Neural crest cell (in vitro differentiated cells): ENCODE data around the gene TRPC4AP. TPM values are rescaled to one million over a fixed set of nuclear protein-coding genes. Genes with fewer than 3 reads are reported as not detected.
A peak's percentile ranks its signal among the peaks of the same experiment; 100 is the strongest.

Experiments used
- DNase-seq: peaks from one replicate; pipeline ENCODE4 v3.0.0; 2021; ENCODE audit warnings: low read depth, mixed read lengths, low spot score
- H3K27ac Mint-ChIP-seq: one replicate; pipeline ENCODE4 v1.8.0; 2021; ENCODE audit warnings: mild to moderate bottlenecking, mixed read lengths; ENCODE audit not compliant: unreplicated experiment
- H3K27me3 Mint-ChIP-seq: 2 replicates; pipeline ENCODE4 v1.8.0; 2021; ENCODE audit warnings: low read depth, mild to moderate bottlenecking, mixed read lengths
- H3K36me3 Mint-ChIP-seq: 2 replicates; pipeline ENCODE4 v1.8.0; 2021; ENCODE audit warnings: low read depth, mild to moderate bottlenecking, mixed read lengths
- H3K4me1 Mint-ChIP-seq: 2 replicates; pipeline ENCODE4 v1.8.0; 2021; ENCODE audit warnings: mixed read lengths
- H3K4me3 Mint-ChIP-seq: one replicate; pipeline ENCODE4 v1.8.0; 2021; ENCODE audit warnings: mild to moderate bottlenecking, mixed read lengths
- H3K9me3 Mint-ChIP-seq: 2 replicates; pipeline ENCODE4 v1.8.0; 2021; ENCODE audit warnings: mixed read lengths
- total RNA-seq: library from RNA; stranded (reverse); gene quantifications from 2 replicates; pipeline ENCODE4 v1.2.1, GENCODE V29; 2021
- TF ChIP-seq, protein P1 (sequence below): fragments of 200-600 bp; sonication (generic); conservative IDR thresholded peaks from 2 replicates; pipeline ENCODE4 v1.5.0; 2021; ENCODE audit warnings: antibody characterized with exemption, mild to moderate bottlenecking

TRPC4AP gene
- total RNA-seq, 1 donor from 2014 or later: 96.2 TPM

DNA sequence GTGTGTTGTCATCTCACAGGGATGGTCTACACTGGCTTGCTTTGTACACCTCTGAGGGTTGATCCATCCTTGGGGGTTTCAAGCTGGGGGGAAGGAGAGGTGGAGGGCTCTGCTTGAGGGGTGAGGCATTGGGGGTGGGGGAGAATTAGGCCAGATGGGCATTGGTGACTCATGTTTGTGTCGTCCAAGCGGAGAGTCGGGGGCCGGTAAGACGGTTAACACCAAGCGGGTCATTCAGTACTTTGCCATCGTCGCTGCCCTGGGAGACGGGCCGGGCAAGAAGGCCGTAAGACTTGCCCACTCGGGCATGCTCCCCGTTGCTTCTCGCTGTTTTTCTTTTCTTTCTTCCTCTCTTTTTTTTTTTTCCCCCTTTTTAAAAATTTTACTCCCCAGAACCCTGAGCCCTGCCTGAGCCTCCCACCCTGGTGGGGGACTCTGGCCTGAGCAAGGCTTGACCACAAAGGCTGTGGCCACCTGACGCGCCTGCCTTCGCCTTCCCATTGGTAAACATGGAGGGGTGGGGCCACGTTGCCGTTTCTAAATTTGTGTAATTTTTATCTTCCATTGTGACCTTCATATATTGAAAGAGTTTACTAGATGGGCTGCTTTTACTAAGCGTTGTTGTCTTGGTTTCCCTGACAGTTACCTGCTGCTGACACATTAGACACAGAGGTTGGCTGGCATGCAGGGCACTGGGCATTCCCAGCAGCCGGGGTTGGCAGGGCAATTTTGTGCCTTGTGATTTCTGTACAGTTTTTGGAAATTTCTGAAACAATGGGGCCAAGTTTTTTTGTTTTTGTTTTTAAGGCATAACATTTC, 110.1 kb downstream of the TRPC4AP start:
- H3K4me1 Mint-ChIP-seq: peaks cover 16% of the 10 kb centered on the region
- H3K27me3 Mint-ChIP-seq: peaks cover 32% of the 10 kb centered on the region
- TF ChIP-seq, protein P1, sequence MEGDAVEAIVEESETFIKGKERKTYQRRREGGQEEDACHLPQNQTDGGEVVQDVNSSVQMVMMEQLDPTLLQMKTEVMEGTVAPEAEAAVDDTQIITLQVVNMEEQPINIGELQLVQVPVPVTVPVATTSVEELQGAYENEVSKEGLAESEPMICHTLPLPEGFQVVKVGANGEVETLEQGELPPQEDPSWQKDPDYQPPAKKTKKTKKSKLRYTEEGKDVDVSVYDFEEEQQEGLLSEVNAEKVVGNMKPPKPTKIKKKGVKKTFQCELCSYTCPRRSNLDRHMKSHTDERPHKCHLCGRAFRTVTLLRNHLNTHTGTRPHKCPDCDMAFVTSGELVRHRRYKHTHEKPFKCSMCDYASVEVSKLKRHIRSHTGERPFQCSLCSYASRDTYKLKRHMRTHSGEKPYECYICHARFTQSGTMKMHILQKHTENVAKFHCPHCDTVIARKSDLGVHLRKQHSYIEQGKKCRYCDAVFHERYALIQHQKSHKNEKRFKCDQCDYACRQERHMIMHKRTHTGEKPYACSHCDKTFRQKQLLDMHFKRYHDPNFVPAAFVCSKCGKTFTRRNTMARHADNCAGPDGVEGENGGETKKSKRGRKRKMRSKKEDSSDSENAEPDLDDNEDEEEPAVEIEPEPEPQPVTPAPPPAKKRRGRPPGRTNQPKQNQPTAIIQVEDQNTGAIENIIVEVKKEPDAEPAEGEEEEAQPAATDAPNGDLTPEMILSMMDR: no peak
- no peak for DNase-seq
- no peaks in the 10 kb centered on the region for H3K9me3 Mint-ChIP-seq
- H3K36me3 Mint-ChIP-seq: no peaks in the 10 kb centered on the region
- H3K27ac Mint-ChIP-seq: no peak overlapping the region
- H3K4me3 Mint-ChIP-seq: no peak overlapping the region

DNA sequence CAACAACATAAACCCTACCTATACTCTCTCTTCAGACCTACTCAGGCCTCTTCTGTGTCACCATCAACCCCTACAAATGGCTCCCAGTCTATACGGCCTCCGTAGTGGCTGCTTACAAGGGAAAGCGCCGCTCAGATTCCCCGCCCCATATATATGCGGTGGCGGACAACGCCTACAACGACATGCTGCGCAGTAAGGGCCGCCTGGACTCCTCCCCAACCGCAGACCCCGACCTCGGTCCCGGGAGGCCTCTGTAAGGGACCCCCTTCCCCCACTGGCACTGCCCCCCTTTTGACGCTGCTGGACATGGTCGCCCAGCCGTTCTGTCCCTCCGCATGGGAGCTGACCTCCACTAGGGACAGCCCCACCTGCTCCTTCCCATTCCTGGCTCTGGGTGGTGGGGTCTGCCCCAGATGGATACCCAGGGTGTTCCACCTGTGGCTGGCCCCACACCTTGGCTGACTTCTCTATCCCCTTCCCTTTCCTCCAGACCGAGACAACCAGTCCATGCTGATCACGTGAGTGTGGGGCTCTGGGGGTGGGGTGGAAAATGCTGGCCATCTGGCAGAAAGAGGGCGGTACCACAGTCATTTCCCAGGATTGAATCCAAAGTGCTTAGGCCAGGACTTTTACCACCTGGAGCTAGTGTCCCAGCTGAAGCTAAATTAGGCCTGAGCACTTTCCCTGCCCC, 111.9 kb downstream of the TRPC4AP start:
- Mint-ChIP-seq H3K27ac (no peak overlapping the region), H3K36me3 (no peaks in the 10 kb centered on the region)

DNA sequence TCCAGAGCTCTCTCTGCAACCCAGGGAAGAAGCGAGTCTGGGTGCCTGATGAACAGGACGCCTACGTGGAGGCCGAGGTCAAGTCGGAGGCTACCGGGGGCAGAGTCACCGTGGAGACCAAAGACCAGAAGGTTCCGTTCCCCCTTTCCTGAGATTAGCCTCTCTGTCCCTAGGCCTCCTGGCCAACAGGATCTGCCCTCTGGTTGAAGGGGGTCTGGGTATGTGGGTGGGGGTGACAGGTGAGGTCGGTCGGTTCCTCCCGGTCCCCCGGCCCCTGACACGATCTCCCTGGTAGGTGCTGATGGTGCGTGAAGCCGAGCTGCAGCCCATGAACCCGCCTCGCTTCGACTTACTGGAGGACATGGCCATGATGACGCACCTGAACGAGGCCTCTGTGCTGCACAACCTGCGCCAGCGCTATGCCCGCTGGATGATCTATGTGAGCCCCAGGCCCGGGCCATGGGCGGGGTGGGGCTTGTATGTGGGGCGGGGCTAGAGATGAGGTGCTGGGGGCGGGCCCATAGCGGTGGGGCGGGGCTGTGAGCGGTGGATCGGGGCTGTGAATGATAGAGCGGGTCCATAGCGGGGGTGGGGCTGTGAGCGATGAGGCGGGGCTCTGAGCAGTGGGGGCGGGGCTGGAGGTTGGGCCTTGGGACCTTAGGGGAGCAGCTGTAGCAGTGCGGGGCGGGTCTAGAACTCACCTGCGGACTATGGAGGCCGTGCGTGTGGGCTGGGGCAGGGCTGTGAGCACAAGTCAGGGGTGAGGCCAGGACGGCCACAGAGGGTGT, 113.0 kb downstream of the TRPC4AP start:
- TF ChIP-seq, protein P1: no peak
- Mint-ChIP-seq H3K36me3 (no peaks in the 10 kb centered on the region), H3K9me3 (no peaks in the 10 kb centered on the region), H3K4me1 (peaks cover 26% of the 10 kb centered on the region), H3K4me3 (no peak overlapping the region), H3K27ac (no peak overlapping the region), H3K27me3 (peaks cover 20% of the 10 kb centered on the region)
- DNase-seq: no peak

More for the DNA sequence above, 111.9 kb downstream of the TRPC4AP start:
- peaks cover 28% of the 10 kb centered on the region for H3K27me3 Mint-ChIP-seq
- DNase-seq: no peak
- peaks cover 30% of the 10 kb centered on the region for H3K4me1 Mint-ChIP-seq
- no peaks in the 10 kb centered on the region for H3K9me3 Mint-ChIP-seq
- TF ChIP-seq, protein P1: no peak
- H3K4me3 Mint-ChIP-seq: no peak overlapping the region

DNA sequence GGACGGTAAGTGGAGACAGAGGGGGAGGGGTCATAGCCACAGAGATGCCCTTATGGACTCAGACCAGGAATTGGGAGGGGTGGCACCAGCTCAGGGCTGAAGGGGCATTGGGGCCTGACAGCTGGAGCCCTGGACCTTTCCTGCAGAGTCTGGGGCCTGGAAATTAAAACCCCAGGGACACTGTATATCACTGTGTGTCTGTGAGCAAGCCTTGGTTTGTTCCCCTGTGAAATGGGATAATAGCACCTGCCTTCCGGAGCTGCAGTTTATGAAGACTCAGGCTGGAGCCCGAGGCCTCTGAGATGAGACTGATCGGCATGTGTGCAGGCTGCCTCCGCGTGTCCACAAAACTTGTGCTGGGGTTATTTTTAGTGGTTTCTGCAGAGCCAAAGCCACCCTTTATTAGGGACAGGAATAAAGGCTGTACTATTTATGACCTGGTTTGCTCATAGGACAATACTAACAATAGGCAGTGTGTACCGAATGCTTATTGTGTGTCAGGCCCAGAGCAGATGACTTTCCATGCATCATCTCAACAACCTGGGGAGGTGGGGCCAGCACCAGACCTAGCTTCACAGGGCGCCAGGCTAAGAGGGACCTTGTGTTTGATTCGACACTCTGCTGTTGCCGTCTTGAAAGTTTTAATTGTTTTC, 114.4 kb downstream of the TRPC4AP start:
- Mint-ChIP-seq H3K4me3 (no peak overlapping the region), H3K27me3 (peaks cover 10% of the 10 kb centered on the region), H3K27ac (peak overlapping the region; percentile 53), H3K36me3 (no peaks in the 10 kb centered on the region), H3K9me3 (no peaks in the 10 kb centered on the region), H3K4me1 (peaks cover 23% of the 10 kb centered on the region)
- no peak for DNase-seq
- TF ChIP-seq, protein P1: no peak
